HG02884 (cell line): ENCODE data around the gene ZNF101.

Source experiments
- ATAC-seq: cut with Tn5 transposase; IDR thresholded peaks from one replicate; pipeline ENCODE4 v1.9.1; 2021; ENCODE audit warnings: mild to moderate bottlenecking, moderate library complexity; ENCODE audit not compliant: unreplicated experiment

Gene ZNF101

GRCh38 chr19:19704836-19705235 lies 36.2 kb downstream of the ZNF101 start:
- ATAC-seq = no peak

- ATAC-seq = no peak
These were observed 41.9 kb downstream of the ZNF101 start for GRCh38 chr19:19710506-19710905.

GRCh38 chr19:19711306-19711933 lies 42.8 kb downstream of the ZNF101 start:
- ATAC-seq = no peak

GRCh38 chr19:19711934-19712828 lies 43.5 kb downstream of the ZNF101 start:
- no peak for ATAC-seq

- no peak for ATAC-seq
These were observed 51.2 kb downstream of the ZNF101 start for GRCh38 chr19:19719798-19720197.

GRCh38 chr19:19721896-19722295 lies 53.3 kb downstream of the ZNF101 start:
- ATAC-seq = no peak

- ATAC-seq = peak; percentile 99
These were observed 64.2 kb downstream of the ZNF101 start, which contains the start of gene ZNF14 for GRCh38 chr19:19732579-19733501. TSS of gene ZNF14 (minus strand) at chr19:19733112. CDS start at chr19:19732958, 154 bp downstream.
